HepG2 (cell line): Measurements from ENCODE around the gene RTEL1. TPM values are rescaled to one million over a fixed set of nuclear protein-coding genes. Genes with fewer than 3 reads are reported as not detected.

Experiments
- ATF7 ChIP-seq, 2 experiments: fragments of 450-650 bp in 1 of 2; sonication (generic) in 1 of 2; formaldehyde crosslinking in 1 of 2; IDR thresholded peaks; 2 replicates each; pipeline versions ENCODE4 v1.4.0 to v1.6.1; 2016 to 2020; ENCODE audit warnings: antibody characterized with exemption in 1 of 2, mild to moderate bottlenecking in 1 of 2, missing genetic modification reagents in 1 of 2
- CTCF ChIP-seq: sonication (generic); formaldehyde crosslinking; IDR thresholded peaks from 2 replicates; pipeline ENCODE4 v1.5.0; 2020; ENCODE audit warnings: mild to moderate bottlenecking, missing genetic modification reagents, moderate library complexity
- ELF1 ChIP-seq: sonication (generic); formaldehyde crosslinking; IDR thresholded peaks from 2 replicates; pipeline ENCODE4 v1.4.0; 2020; ENCODE audit warnings: missing genetic modification reagents
- GATA4 ChIP-seq: sonication (generic); IDR thresholded peaks from 2 replicates; pipeline ENCODE4 v1.6.1; 2016; ENCODE audit warnings: antibody characterized with exemption, low read depth, borderline replicate concordance
- HIC2 ChIP-seq: sonication (generic); formaldehyde crosslinking; IDR thresholded peaks from 2 replicates; pipeline ENCODE4 v1.9.0; 2022; ENCODE audit warnings: low read depth, missing genetic modification reagents
- MTF2 ChIP-seq: sonication (generic); formaldehyde crosslinking; IDR thresholded peaks from 2 replicates; pipeline ENCODE4 v1.5.0; 2020; ENCODE audit warnings: missing genetic modification reagents, borderline replicate concordance
- NR2F1 ChIP-seq, 2 experiments: fragments of 450-650 bp in 1 of 2; formaldehyde crosslinking in 1 of 2; IDR thresholded peaks; 2 replicates each; pipeline versions ENCODE4 v1.5.0 to v1.6.1; 2016 to 2020; ENCODE audit warnings: mild to moderate bottlenecking in 1 of 2, missing compliant biosample characterization in 1 of 2, missing genetic modification reagents in 1 of 2, moderate library complexity in 1 of 2
- PCBP1 ChIP-seq: fragments of 200-400 bp; formaldehyde crosslinking; IDR thresholded peaks from 2 replicates; pipeline ENCODE4 v1.6.1; 2017; ENCODE audit warnings: mild to moderate bottlenecking, low read depth, low read length, borderline replicate concordance
- PHB2 ChIP-seq: fragments of 450-650 bp; IDR thresholded peaks from 2 replicates; pipeline ENCODE4 v1.6.1; 2018; ENCODE audit not compliant: partially characterized antibody
- TFAP4 ChIP-seq: sonication (generic); IDR thresholded peaks from 2 replicates; pipeline ENCODE4 v1.6.1; 2016; ENCODE audit warnings: low read depth, borderline replicate concordance
- THAP11 ChIP-seq: IDR thresholded peaks from 2 replicates; pipeline ENCODE4 v1.6.1; 2016; ENCODE audit warnings: missing biosample characterization, missing genetic modification reagents
- WIZ ChIP-seq: sonication (generic); formaldehyde crosslinking; IDR thresholded peaks from 2 replicates; pipeline ENCODE4 v1.5.1; 2020; ENCODE audit warnings: mild to moderate bottlenecking, missing genetic modification reagents
- ZBTB34 ChIP-seq: sonication (generic); formaldehyde crosslinking; IDR thresholded peaks from 2 replicates; pipeline ENCODE4 v1.8.0; 2022; ENCODE audit warnings: mild to moderate bottlenecking, missing genetic modification reagents
- ZBTB7B ChIP-seq: sonication (generic); formaldehyde crosslinking; IDR thresholded peaks from 2 replicates; pipeline ENCODE4 v1.4.0; 2020; ENCODE audit warnings: missing genetic modification reagents
- ZEB1 ChIP-seq: IDR thresholded peaks from 2 replicates; pipeline ENCODE4 v1.6.1; 2012; ENCODE audit warnings: mild to moderate bottlenecking, low read depth, inconsistent platforms; ENCODE audit not compliant: insufficient replicate concordance
- ZNF326 ChIP-seq: sonication (generic); formaldehyde crosslinking; IDR thresholded peaks from 2 replicates; pipeline ENCODE4 v1.4.0; 2020; ENCODE audit warnings: missing genetic modification reagents, borderline replicate concordance
- ZNF770 ChIP-seq: sonication (generic); formaldehyde crosslinking; IDR thresholded peaks from 2 replicates; pipeline ENCODE4 v1.5.0; 2020; ENCODE audit warnings: mild to moderate bottlenecking, missing genetic modification reagents
- ZNF839 ChIP-seq: sonication (generic); formaldehyde crosslinking; IDR thresholded peaks from 2 replicates; pipeline ENCODE4 v1.4.0; 2020; ENCODE audit warnings: missing genetic modification reagents, mild to moderate bottlenecking, borderline replicate concordance
- ZNF841 ChIP-seq: sonication (generic); formaldehyde crosslinking; IDR thresholded peaks from 2 replicates; pipeline ENCODE4 v1.8.1; 2023; ENCODE audit warnings: missing genetic modification reagents, borderline replicate concordance
- ZSCAN12 ChIP-seq: sonication (generic); formaldehyde crosslinking; IDR thresholded peaks from 2 replicates; pipeline ENCODE4 v1.9.0; 2021; ENCODE audit warnings: mild to moderate bottlenecking, missing genetic modification reagents
- polyA plus RNA-seq, 8 experiments: library from polyadenylated mRNA; depleted of rRNA in 3 of 8; stranded (reverse) in 7 of 8; unstranded in 1 of 8; fragments of >200 nt; fragmentation: Illumina TruSeq in 4 of 8; extraction: Trizol in 4 of 8; gene quantifications; 2 replicates each; pipeline versions ENCODE4 v1.2.1 to v1.2.3, GENCODE V29; 2011 to 2016; ENCODE audit warnings: low read depth in 4 of 8, missing spikeins in 1 of 8, mixed read lengths in 1 of 8; ENCODE audit not compliant: insufficient read depth in 1 of 8
- total RNA-seq, 5 experiments: library from RNA; depleted of rRNA; stranded (reverse); fragments of >200 nt; fragmentation: Illumina TruSeq; extraction: Trizol; gene quantifications; 2 replicates each; pipeline ENCODE4 v1.2.3, GENCODE V29; 2016; ENCODE audit warnings: low read depth in 1 of 5

RTEL1 gene
- total and polyA plus RNA-seq, 2 of the 13 experiments (the other 11 are each of a cell fraction or from before 2014, with no cell fraction given) = 21.8 to 36.4 TPM

- TF ChIP-seq ELF1 (CRISPR knock-in tag) (peak; percentile 94), ZEB1 (peak; percentile 39), MTF2 (CRISPR knock-in tag) (peak; percentile 100), ZNF770 (CRISPR knock-in tag) (peak; percentile 63; the same call in 1 of the 2 replicates), HIC2 (0 out of 2 replicates have a peak, but pooled peaks have one; percentile 52), ZNF326 (peak; percentile 22; the same call in 1 of the 2 replicates), WIZ (CRISPR knock-in tag) (peak; percentile 62; the same call in 1 of the 2 replicates), TFAP4 (peak; percentile 91; the same call in 1 of the 2 replicates), NR2F1 (CRISPR knock-in tag; IDR thresholded peaks at IDR 0.05) (peak; percentile 99 to 100), ZBTB7B (peak; percentile 88), ZNF841 (CRISPR knock-in tag) (peak; percentile 72; the same call in 1 of the 2 replicates), ZSCAN12 (CRISPR knock-in tag) (peak; percentile 68; the same call in 1 of the 2 replicates), PCBP1 (0 out of 2 replicates have a peak, but pooled peaks have one; percentile 23), ZNF839 (no peak; the same call in 1 of the 2 replicates), THAP11 (CRISPR knock-in tag) (peak; percentile 98), ZBTB34 (CRISPR knock-in tag) (peak; percentile 92), ATF7 (IDR thresholded peaks at IDR 0.05) (no peak), ATF7 (CRISPR knock-in tag; IDR thresholded peaks at IDR 0.05) (peak; percentile 91), GATA4 (peak; percentile 18; the same call in 1 of the 2 replicates), PHB2 (no peak), CTCF (CRISPR knock-in tag) (no peak; the same call in 1 of the 2 replicates)
Observed at GRCh38 chr20:63707558-63708300, 49.6 kb downstream of the RTEL1 start, which contains the start of the genes ARFRP1 and ZGPAT (continued).
